Stimulated activated CD8-positive, alpha-beta memory T cell treated with anti-CD3 and anti-CD28 coated beads, Interleukin-15, amount 100 ng/mL, for 24 hours (primary cell): ENCODE measurements around the gene TMPRSS5.

Experiments used
- DNase-seq: peaks from one replicate; pipeline ENCODE4 v3.0.0-alpha.2; 2020; ENCODE audit warnings: low read depth

TMPRSS5 gene

DNA sequence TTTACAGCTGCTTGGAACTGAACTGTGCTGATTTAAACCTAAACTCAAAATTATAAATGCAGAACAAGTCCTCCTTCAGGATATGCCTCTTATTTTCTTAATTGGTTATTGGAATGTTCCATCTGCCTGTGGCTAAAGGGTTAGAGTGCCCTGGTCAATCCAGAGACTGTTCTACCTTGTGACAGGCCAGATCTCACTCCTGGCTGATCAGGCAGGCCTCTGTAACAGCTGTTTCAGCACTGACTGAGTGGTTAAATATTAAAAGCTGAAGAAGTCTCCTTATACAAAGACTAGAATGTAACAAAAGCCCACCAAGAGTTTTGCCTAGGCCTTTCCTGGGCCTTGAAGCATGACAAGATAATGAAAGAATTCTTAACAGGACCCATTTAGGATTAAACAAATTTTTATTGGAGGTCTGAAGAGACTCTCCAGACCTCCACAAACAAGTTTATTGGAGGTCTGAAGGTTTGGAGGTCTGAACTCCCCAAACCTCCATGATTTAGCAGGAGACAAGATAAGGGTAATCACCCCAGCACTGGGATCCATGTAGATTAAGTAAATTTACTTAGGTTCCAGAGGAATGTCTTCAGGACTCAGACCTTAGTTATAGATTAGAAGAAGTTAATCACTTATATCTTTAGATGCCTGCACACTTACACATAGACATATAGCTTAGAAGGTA is 35.8 kb downstream of the TMPRSS5 start:
- no peak for DNase-seq

DNA sequence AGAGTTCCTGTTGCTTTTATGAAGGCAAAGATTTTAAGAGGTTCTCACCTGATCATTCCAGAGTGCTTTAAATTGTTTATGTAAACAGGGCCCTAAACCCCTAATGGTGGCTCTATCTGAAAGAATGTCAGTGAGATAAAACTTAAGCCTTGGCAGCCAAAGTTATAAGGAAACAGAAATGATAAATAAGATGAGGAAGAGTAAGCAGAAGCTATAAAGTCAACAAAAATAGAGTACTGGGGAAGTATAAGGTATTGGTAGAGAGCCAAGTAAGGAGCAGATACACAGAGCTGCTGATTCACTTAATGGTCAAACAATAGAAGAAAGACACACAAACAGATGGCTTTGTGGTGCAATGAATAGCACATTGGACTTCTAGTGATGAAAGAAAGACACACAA is 37.9 kb downstream of the TMPRSS5 start:
- DNase-seq: no peak

DNA sequence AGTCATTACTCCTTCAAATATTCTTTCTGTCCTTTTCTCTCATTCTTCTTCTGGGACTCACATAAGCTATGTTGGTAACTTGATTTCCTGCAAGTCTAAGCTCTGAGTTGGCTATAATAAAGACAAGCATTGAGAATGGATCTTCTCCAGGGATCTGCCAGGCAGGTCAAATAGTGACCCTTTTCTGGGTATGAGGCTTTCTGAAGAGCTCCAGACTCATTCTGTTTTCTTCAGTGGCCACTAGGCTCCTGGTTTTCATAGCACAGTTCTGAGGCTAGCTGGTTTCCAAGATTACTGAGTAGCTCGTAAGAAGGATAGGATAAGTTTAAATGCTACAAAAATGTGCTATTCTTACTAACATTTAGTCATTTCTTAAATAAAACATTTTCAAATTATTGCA is 38.3 kb downstream of the TMPRSS5 start:
- DNase-seq: no peak

- DNase-seq: no peak
These were observed 39.5 kb downstream of the TMPRSS5 start for GRCh38 chr11:113666584-113666983.

DNA sequence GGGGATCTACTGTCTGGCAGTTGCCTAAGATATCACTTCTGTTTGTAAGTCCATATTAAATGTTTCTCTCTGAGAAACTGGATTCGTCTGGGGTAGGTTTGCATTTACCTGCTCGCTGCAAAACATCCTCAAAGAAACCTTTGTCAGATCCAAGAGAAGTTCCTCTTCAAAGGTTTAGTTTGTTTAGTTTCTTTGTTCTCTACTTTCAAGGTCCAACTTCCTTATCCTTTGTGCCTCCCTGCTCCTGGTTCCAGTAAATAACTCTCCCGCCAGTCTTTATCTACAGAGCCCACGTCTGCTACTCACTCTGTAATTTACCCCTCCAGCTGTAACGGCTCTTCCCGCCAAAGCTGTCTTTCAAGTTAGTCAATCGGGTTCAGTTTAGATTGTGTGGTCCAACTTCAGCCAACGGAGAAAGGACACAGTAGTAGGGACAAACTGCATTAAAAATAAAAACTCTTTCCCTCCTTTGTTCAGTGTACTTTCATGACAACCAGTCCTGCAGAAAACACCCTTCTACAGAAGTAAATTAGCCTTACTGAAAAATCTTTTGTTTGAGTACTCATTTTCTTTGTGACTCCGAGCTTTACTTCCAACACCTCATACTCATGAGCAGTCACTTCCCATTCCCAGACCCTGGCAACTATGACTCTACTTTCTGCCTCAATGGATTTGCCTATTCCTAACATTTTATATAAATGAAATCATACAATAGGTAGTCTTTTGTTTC is 41.0 kb downstream of the TMPRSS5 start:
- DNase-seq: no peak

- DNase-seq: no peak
These were observed 41.8 kb downstream of the TMPRSS5 start for GRCh38 chr11:113664069-113664980.

DNA sequence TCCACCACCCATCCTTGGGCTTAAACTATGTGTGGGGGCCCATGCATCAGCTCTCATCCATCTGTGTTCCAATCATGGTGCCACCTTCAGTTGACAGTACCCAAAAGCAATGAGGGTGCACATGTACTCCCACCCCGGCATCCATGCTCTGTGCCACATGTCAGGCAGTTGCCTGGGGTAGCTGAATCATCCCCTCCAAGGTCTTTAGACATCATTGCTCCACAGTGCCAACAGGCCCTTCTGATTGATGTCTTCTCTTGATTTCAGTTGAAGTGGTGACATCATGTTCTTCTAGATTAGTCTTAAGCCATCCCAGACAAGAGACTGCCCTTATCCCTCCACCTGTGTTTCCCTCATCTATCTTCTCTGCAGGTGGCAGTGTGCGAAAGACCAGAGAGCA is 42.5 kb downstream of the TMPRSS5 start:
- no peak for DNase-seq

GRCh38 chr11:113655771-113656170 is 50.3 kb downstream of the TMPRSS5 start:
- no peak for DNase-seq

DNA sequence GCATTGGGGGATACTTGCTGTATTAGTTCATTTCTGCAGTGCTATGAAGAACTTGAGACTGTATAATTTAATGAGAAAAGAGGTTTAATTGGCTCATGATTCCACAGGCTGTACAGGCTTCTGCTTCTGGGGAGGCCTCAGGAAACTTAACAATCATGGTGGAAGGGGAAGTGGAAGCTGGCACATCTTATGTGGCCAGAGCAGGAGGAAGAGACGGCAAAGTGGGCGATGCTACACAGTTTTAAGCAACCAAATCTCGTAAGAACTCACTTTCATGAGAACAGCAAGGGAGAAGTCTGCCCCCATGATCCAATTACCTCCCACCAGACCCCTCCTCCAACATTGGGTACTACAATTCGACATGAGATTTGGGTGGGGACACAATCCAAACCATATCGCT is 55.1 kb downstream of the TMPRSS5 start:
- no peak for DNase-seq

DNA sequence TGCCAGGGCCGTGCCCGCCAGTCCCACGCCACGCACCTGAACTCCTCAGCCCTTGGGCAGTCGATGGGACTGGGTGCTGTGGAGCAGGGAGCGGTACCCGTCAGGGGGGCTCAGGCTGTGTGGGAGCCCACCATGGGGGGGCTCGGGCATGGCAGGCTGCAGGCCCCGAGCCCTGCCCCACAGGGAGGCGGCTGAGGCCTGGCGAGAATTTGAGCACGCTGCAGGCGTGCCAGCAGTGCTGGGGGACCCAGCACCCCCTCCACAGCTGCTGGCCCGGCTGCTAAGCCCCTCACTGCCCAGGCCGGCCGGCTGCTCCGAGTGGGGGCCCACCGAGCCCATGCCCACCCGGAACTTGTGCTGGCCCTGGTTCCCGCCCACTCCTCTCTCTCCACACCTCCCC is 56.8 kb downstream of the TMPRSS5 start:
- no peak for DNase-seq

- DNase-seq: no peak
These were observed 58.3 kb downstream of the TMPRSS5 start for GRCh38 chr11:113647856-113648255.

- DNase-seq: no peak
These were observed 59.0 kb downstream of the TMPRSS5 start for GRCh38 chr11:113647108-113647507.

DNA sequence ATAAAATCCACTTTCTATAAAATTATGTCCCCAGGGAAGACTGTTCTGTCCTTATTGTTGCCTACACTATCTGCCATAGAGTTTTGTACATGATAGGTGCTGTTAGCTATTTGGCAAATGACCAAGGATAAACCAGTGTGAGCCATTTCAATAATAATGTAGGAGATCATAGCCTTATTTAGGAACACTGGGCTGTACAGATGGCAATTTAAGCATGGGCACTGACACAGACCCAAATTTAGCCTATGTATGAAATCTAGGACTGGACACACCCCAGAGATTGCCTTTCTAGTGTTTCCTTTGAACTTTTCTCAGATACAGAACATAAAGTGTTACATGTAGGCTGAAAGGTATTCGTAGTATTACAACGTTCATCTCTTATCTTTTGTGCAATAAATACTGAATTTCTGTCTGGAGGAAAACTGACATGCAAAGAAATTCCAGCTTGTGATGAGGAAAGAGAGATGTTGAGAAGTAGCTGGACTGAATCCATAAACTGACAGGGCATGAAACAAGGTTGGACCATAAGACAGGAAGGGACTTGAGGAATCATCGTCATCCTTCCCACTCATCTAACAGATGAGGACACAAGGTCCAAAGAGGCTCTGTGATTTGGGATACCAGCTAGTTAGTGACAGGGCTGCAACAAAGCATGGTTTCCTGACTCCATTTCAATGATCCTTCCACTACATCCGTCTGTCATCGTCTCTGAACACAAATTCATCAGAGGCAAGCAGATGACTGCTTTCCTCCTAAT is 60.3 kb downstream of the TMPRSS5 start:
- DNase-seq: no peak

- DNase-seq: no peak
These were observed 61.5 kb downstream of the TMPRSS5 start for GRCh38 chr11:113644605-113645004.

- DNase-seq: no peak
These were observed 62.4 kb downstream of the TMPRSS5 start for GRCh38 chr11:113643701-113644100.

- no peak for DNase-seq
These were observed 63.0 kb downstream of the TMPRSS5 start for GRCh38 chr11:113643006-113643585.

DNA sequence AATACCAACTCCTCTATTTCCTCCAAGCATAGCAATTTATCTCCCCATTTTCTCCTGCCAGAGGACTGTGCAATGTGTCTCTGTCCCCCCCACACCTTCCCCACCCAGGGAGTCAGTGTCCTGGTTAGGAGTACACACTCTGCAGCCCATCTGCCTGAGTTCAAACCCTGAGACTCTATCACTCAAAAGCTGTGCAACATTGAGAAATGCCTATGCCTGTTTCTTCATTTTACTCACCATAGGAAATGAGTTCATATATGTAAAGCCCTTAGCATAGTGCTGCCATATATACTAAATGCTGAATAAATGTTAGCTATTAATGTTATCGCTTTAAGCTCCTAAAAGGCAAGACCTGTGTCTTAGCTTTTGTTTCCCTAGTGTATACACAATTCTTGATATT is 64.0 kb downstream of the TMPRSS5 start:
- no peak for DNase-seq

- DNase-seq: no peak
These were observed 67.7 kb downstream of the TMPRSS5 start for GRCh38 chr11:113638376-113638775.

- no peak for DNase-seq
These were observed 68.5 kb downstream of the TMPRSS5 start for GRCh38 chr11:113637636-113638035.
